NCI-H128 (cell line): ENCODE data around the gene DNMBP.
"Not testable (repeated sequence)": the region's sequence is repeated elsewhere in the genome, so short reads cannot be mapped to it uniquely, and the experiment has no call there.

ENCODE experiments used
- DNase-seq: peaks from one replicate; lab custom pipeline; 2025; ENCODE audit not compliant: unreplicated experiment; lab: John Stamatoyannopoulos, UW

Gene DNMBP

GRCh38 chr10:100014071-100014762 is 4.5 kb upstream of the DNMBP start:
- peak; percentile 32 for DNase-seq

GRCh38 chr10:100013621-100014020 is 3.9 kb upstream of the DNMBP start:
- no peak for DNase-seq

GRCh38 chr10:100011906-100012305 is 2.2 kb upstream of the DNMBP start:
- not testable (repeated sequence) for DNase-seq

GRCh38 chr10:100009283-100009792 is 409 bp downstream of the DNMBP start:
- DNase-seq, result no peak

- DNase-seq, result no peak
Measured at GRCh38 chr10:100008708-100009282, 952 bp downstream of the DNMBP start.

- DNase-seq, result no peak
Measured at GRCh38 chr10:100008142-100008522, 1.6 kb downstream of the DNMBP start.

- no peak for DNase-seq
Measured at GRCh38 chr10:100007231-100008141, 2.3 kb downstream of the DNMBP start.

GRCh38 chr10:100006243-100006886 is 3.4 kb downstream of the DNMBP start:
- DNase-seq, result no peak

GRCh38 chr10:100004805-100005510 is 4.8 kb downstream of the DNMBP start:
- DNase-seq, result no peak

GRCh38 chr10:100000109-100000644 is 9.6 kb downstream of the DNMBP start:
- DNase-seq, result no peak

- DNase-seq, result no peak
Measured at GRCh38 chr10:99999319-100000108, 10.2 kb downstream of the DNMBP start.

GRCh38 chr10:99998889-99999288 is 10.9 kb downstream of the DNMBP start:
- DNase-seq, result no peak

- no peak for DNase-seq
Measured at GRCh38 chr10:99996671-99997648, 12.8 kb downstream of the DNMBP start.

GRCh38 chr10:99995713-99996112 is 14.0 kb downstream of the DNMBP start:
- DNase-seq, result no peak

GRCh38 chr10:99995269-99995668 is 14.5 kb downstream of the DNMBP start:
- no peak for DNase-seq

- DNase-seq, result no peak
Measured at GRCh38 chr10:99994801-99995200, 14.9 kb downstream of the DNMBP start.

GRCh38 chr10:99993701-99994689 is 15.8 kb downstream of the DNMBP start:
- DNase-seq, result no peak
